Measurements from ENCODE around the gene ADGRG1. TPM values are rescaled to one million over a fixed set of nuclear protein-coding genes. Genes with fewer than 3 reads are reported as not detected.

ADGRG1 gene
- total RNA-seq, 1 experiment from 2014 or later: 10.2 TPM

DNA sequence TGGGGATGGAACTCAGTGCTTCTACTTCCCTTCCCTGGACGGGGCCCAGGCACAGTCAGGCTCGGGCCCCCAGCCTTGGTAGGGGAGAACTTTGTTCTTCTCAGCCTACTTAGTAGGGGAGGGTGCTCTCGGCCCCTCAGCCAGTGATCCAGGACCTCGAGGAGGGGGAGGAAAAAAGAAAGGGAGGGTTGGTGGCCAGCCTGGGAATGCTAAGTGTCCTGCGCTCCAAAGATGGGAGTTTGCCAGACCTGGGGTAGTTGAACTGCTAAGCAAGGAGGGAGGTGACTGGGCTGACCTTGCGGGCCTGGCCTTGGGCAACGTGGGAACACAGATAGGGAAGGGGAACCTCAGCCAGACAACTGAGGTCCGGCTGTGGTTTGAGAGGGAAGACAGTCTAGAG, 12.2 kb downstream of the ADGRG1 start:
- no peak overlapping the region for H3K27ac Mint-ChIP-seq (ENCODE audit: low read depth, unreplicated experiment)
- no peaks in the 10 kb centered on the region for H3K9me3 Mint-ChIP-seq (ENCODE audit: unreplicated experiment)
- intact Hi-C loops (cut with micrococcal nuclease): no loop called here
- DNase-seq (ENCODE audit: unreplicated experiment): no peak
- BruUV-seq (replicated peaks): no TSS peak
- H3K36me3 Mint-ChIP-seq (ENCODE audit: insufficient read depth, unreplicated experiment): no peaks in the 10 kb centered on the region
- ChIA-PET CTCF (interaction anchor here (1.0 to 9.3 kb wide), 4 partner anchors 7 to 64 kb away, joined by 3 to 99 read pairs (median 10); no protein-coding TSS in a partner anchor), POLR2A (no interaction called here)
- no peaks in the 10 kb centered on the region for H3K27me3 Mint-ChIP-seq (ENCODE audit: insufficient read depth, unreplicated experiment)
- TF ChIP-seq, protein P1, sequence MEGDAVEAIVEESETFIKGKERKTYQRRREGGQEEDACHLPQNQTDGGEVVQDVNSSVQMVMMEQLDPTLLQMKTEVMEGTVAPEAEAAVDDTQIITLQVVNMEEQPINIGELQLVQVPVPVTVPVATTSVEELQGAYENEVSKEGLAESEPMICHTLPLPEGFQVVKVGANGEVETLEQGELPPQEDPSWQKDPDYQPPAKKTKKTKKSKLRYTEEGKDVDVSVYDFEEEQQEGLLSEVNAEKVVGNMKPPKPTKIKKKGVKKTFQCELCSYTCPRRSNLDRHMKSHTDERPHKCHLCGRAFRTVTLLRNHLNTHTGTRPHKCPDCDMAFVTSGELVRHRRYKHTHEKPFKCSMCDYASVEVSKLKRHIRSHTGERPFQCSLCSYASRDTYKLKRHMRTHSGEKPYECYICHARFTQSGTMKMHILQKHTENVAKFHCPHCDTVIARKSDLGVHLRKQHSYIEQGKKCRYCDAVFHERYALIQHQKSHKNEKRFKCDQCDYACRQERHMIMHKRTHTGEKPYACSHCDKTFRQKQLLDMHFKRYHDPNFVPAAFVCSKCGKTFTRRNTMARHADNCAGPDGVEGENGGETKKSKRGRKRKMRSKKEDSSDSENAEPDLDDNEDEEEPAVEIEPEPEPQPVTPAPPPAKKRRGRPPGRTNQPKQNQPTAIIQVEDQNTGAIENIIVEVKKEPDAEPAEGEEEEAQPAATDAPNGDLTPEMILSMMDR (IDR thresholded peaks at IDR 0.05; ENCODE audit: unreplicated experiment): no peak
- H3K4me1 Mint-ChIP-seq (ENCODE audit: insufficient read depth, unreplicated experiment): peaks cover 13% of the 10 kb centered on the region
- H3K4me3 Mint-ChIP-seq (ENCODE audit: unreplicated experiment): no peak overlapping the region

- no peak for DNase-seq (ENCODE audit: unreplicated experiment)
- H3K9me3 Mint-ChIP-seq (ENCODE audit: unreplicated experiment): no peaks in the 10 kb centered on the region
- no peaks in the 10 kb centered on the region for H3K27me3 Mint-ChIP-seq (ENCODE audit: insufficient read depth, unreplicated experiment)
- no peak overlapping the region for H3K4me3 Mint-ChIP-seq (ENCODE audit: unreplicated experiment)
- H3K27ac Mint-ChIP-seq (ENCODE audit: low read depth, unreplicated experiment): no peak overlapping the region
- TF ChIP-seq, protein P1 (IDR thresholded peaks at IDR 0.05; ENCODE audit: unreplicated experiment): no peak
- H3K4me1 Mint-ChIP-seq (ENCODE audit: insufficient read depth, unreplicated experiment): peaks cover 7% of the 10 kb centered on the region
- CTCF ChIA-PET: interaction anchor here (0.6 to 3.2 kb wide), 5 partner anchors 32 to 66 kb away, joined by 4 to 16 read pairs (median 4); no protein-coding TSS in a partner anchor
- intact Hi-C loops (cut with micrococcal nuclease): no loop called here
- no peaks in the 10 kb centered on the region for H3K36me3 Mint-ChIP-seq (ENCODE audit: insufficient read depth, unreplicated experiment)
- POLR2A ChIA-PET: interaction anchor here (0.6 kb wide), 1 partner anchor 12 kb away, joined by 3 read pairs; no protein-coding TSS in a partner anchor
- no TSS peak for BruUV-seq (replicated peaks)
Observed at GRCh38 chr16:57642160-57643135, 14.0 kb downstream of the ADGRG1 start.

- no peaks in the 10 kb centered on the region for H3K27me3 Mint-ChIP-seq (ENCODE audit: insufficient read depth, unreplicated experiment)
- POLR2A ChIA-PET: interaction anchor here (0.6 to 1.1 kb wide), 3 partner anchors 11 to 68 kb away, joined by 3 read pairs; no protein-coding TSS in a partner anchor
- peaks cover 7% of the 10 kb centered on the region for H3K4me1 Mint-ChIP-seq (ENCODE audit: insufficient read depth, unreplicated experiment)
- no peaks in the 10 kb centered on the region for H3K9me3 Mint-ChIP-seq (ENCODE audit: unreplicated experiment)
- no TSS peak for BruUV-seq (replicated peaks)
- H3K27ac Mint-ChIP-seq (ENCODE audit: low read depth, unreplicated experiment): no peak overlapping the region
- peak; percentile 53 for DNase-seq (ENCODE audit: unreplicated experiment)
- TF ChIP-seq, protein P1 (IDR thresholded peaks at IDR 0.05; ENCODE audit: unreplicated experiment): no peak
- intact Hi-C loops (cut with micrococcal nuclease): no loop called here
- no peak overlapping the region for H3K4me3 Mint-ChIP-seq (ENCODE audit: unreplicated experiment)
- no peaks in the 10 kb centered on the region for H3K36me3 Mint-ChIP-seq (ENCODE audit: insufficient read depth, unreplicated experiment)
- CTCF ChIA-PET: interaction anchor here (0.6 to 3.2 kb wide), 7 partner anchors 9 to 745 kb away, joined by 3 to 16 read pairs (median 3); no protein-coding TSS in a partner anchor
Observed at GRCh38 chr16:57643147-57643874, 14.9 kb downstream of the ADGRG1 start.

GRCh38 chr16:57643910-57644309, 15.5 kb downstream of the ADGRG1 start:
- TF ChIP-seq, protein P1 (IDR thresholded peaks at IDR 0.05; ENCODE audit: unreplicated experiment): no peak
- no peaks in the 10 kb centered on the region for H3K36me3 Mint-ChIP-seq (ENCODE audit: insufficient read depth, unreplicated experiment)
- H3K27me3 Mint-ChIP-seq (ENCODE audit: insufficient read depth, unreplicated experiment): no peaks in the 10 kb centered on the region
- ChIA-PET POLR2A (interaction anchor here (1.1 kb wide), 1 partner anchor 22 kb away, joined by 3 read pairs; no protein-coding TSS in a partner anchor), CTCF (interaction anchor here (0.6 to 3.2 kb wide), 6 partner anchors 10 to 744 kb away, joined by 3 to 16 read pairs (median 3); no protein-coding TSS in a partner anchor)
- H3K4me3 Mint-ChIP-seq (ENCODE audit: unreplicated experiment): no peak overlapping the region
- intact Hi-C loops (cut with micrococcal nuclease): no loop called here
- no peaks in the 10 kb centered on the region for H3K9me3 Mint-ChIP-seq (ENCODE audit: unreplicated experiment)
- H3K27ac Mint-ChIP-seq (ENCODE audit: low read depth, unreplicated experiment): no peak overlapping the region
- DNase-seq (ENCODE audit: unreplicated experiment): no peak
- H3K4me1 Mint-ChIP-seq (ENCODE audit: insufficient read depth, unreplicated experiment): peaks cover 7% of the 10 kb centered on the region
- no TSS peak for BruUV-seq (replicated peaks)
